H1 (cell line): ENCODE measurements around the gene BYSL. TPM values are rescaled to one million over a fixed set of nuclear protein-coding genes. Genes with fewer than 3 reads are reported as not detected.

Experiments used
- CTCF ChIA-PET: fragments of 300-600 bp; sonication (Branson Sonifier 250); formaldehyde crosslinking; loops from one replicate; lab custom pipeline; 2021; ENCODE audit not compliant: partially characterized antibody; lab: Charles Lee
- POLR2A ChIA-PET: fragments of 300-600 bp; sonication (Branson Sonifier 250); formaldehyde crosslinking; loops from one replicate; lab custom pipeline; 2021; ENCODE audit warnings: inconsistent platforms; ENCODE audit not compliant: partially characterized antibody; lab: Charles Lee
- DNase-seq, 2 experiments: peaks; one replicate each; pipeline versions ENCODE4 v3.0.0 to v3.0.0-alpha.2; 2010 to 2022; ENCODE audit warnings: low spot score in 2 of 2, low read depth in 1 of 2, mixed read lengths in 1 of 2
- FAIRE-seq: peaks from 2 replicates; lab custom pipeline; 2011; peaks lifted over from hg19 to GRCh38; lab: Jason Lieb, UNC
- H2AFZ ChIP-seq: 2 replicates; pipeline ENCODE4 v1.8.1; 2012; ENCODE audit warnings: low read length, inconsistent platforms
- H2AK5ac ChIP-seq: 2 replicates; pipeline ENCODE4 v1.6.1; 2013; ENCODE audit warnings: low read depth, low read length
- H2BK120ac ChIP-seq: replicated peaks from 2 replicates; pipeline ENCODE3; 2013; ENCODE audit warnings: low read depth, low read length, inconsistent platforms
- H2BK12ac ChIP-seq: 2 replicates; pipeline ENCODE4 v1.6.1; 2013; ENCODE audit warnings: low read depth, low read length
- H2BK15ac ChIP-seq: 2 replicates; pipeline ENCODE4 v1.6.1; 2013; ENCODE audit warnings: low read length
- H2BK20ac ChIP-seq: 2 replicates; pipeline ENCODE4 v1.6.1; 2013; ENCODE audit warnings: low read length
- H2BK5ac ChIP-seq: 2 replicates; pipeline ENCODE4 v1.6.1; 2013; ENCODE audit warnings: low read depth, low read length
- H3K14ac ChIP-seq: 2 replicates; pipeline ENCODE4 v1.6.1; 2013; ENCODE audit warnings: inconsistent platforms; ENCODE audit not compliant: insufficient read length
- H3K18ac ChIP-seq: 2 replicates; pipeline ENCODE4 v1.6.1; 2013; ENCODE audit warnings: low read length; ENCODE audit errors: extremely low read depth
- H3K23ac ChIP-seq: 2 replicates; pipeline ENCODE4 v1.6.1; 2013; ENCODE audit warnings: inconsistent platforms; ENCODE audit not compliant: insufficient read length
- H3K23me2 ChIP-seq: 2 replicates; pipeline ENCODE4 v1.6.1; 2013; ENCODE audit warnings: low read depth, low read length
- H3K27ac ChIP-seq: 2 replicates; pipeline ENCODE4 v1.6.1; 2011; ENCODE audit warnings: low read depth, low read length, inconsistent platforms
- H3K27me3 ChIP-seq, 4 experiments: replicated peaks in 1 of 4; 1 replicate in 1 of 4; 2 replicates in 3 of 4; pipeline versions ENCODE4 v1.6.1 to v1.8.1; 2011 to 2013; ENCODE audit warnings: low read length in 3 of 4, mild to moderate bottlenecking in 3 of 4, inconsistent platforms in 2 of 4, mixed read lengths in 2 of 4, moderate library complexity in 1 of 4; ENCODE audit not compliant: control insufficient read depth in 3 of 4, insufficient read depth in 3 of 4; ENCODE audit errors: extremely low read depth in 1 of 4
- H3K36me3 ChIP-seq, 4 experiments: 2 replicates each; pipeline versions ENCODE4 v1.6.1 to v1.8.1; 2011 to 2013; ENCODE audit warnings: mild to moderate bottlenecking in 4 of 4, low read length in 3 of 4, moderate library complexity in 2 of 4, control low read depth in 1 of 4, inconsistent platforms in 1 of 4; ENCODE audit not compliant: insufficient read depth in 4 of 4, control insufficient read depth in 2 of 4
- H3K4ac ChIP-seq: replicated peaks from 2 replicates; pipeline ENCODE3; 2013; ENCODE audit warnings: low read length, low read depth, mixed read lengths, inconsistent platforms; ENCODE audit not compliant: insufficient read length
- H3K4me1 ChIP-seq, 4 experiments: replicated peaks in 1 of 4; 1 replicate in 1 of 4; 2 replicates in 3 of 4; pipeline versions ENCODE4 v1.6.1 to v1.8.1; 2011 to 2013; ENCODE audit warnings: low read length in 3 of 4, inconsistent platforms in 2 of 4, mixed read lengths in 1 of 4; ENCODE audit not compliant: insufficient read depth in 4 of 4, control insufficient read depth in 3 of 4
- H3K4me2 ChIP-seq, 2 experiments: 2 replicates each; pipeline versions ENCODE4 v1.6.1 to v1.8.1; 2011 to 2013; ENCODE audit warnings: low read depth in 2 of 2, low read length in 2 of 2, control low read depth in 1 of 2, inconsistent platforms in 1 of 2, mild to moderate bottlenecking in 1 of 2; ENCODE audit not compliant: insufficient read depth in 1 of 2
- H3K4me3 ChIP-seq, 4 experiments: fragments of 200-600, 300-600 bp in 1 of 4; sonication (generic), shearing (Covaris generic), sonication (Bioruptor Twin) in 1 of 4; 2 replicates each; pipeline versions ENCODE4 v1.5.1 to v1.8.1; 2011 to 2016; ENCODE audit warnings: low read length in 4 of 4, low read depth in 3 of 4, control low read depth in 2 of 4, inconsistent platforms in 2 of 4, mild to moderate bottlenecking in 2 of 4, mixed read lengths in 1 of 4, moderate library complexity in 1 of 4; ENCODE audit not compliant: insufficient read depth in 2 of 4; ENCODE audit errors: extremely low read depth in 1 of 4
- H3K56ac ChIP-seq: replicated peaks from 2 replicates; pipeline ENCODE3; 2013; ENCODE audit warnings: low read depth, mild to moderate bottlenecking, mixed read lengths, low read length, inconsistent platforms; ENCODE audit not compliant: insufficient read length
- H3K79me1 ChIP-seq: 2 replicates; pipeline ENCODE4 v1.6.1; 2013; ENCODE audit warnings: low read depth, low read length, control low read depth
- H3K79me2 ChIP-seq, 2 experiments: 2 replicates each; pipeline versions ENCODE4 v1.6.1 to v1.8.1; 2012 to 2013; ENCODE audit warnings: low read length in 2 of 2, mild to moderate bottlenecking in 2 of 2, inconsistent platforms in 1 of 2; ENCODE audit not compliant: insufficient read depth in 2 of 2, control insufficient read depth in 1 of 2
- H3K9ac ChIP-seq, 4 experiments: replicated peaks in 1 of 4; 1 replicate in 1 of 4; 2 replicates in 3 of 4; pipeline versions ENCODE4 v1.6.1 to v1.8.1; 2011 to 2013; ENCODE audit warnings: low read depth in 3 of 4, low read length in 3 of 4, control low read depth in 2 of 4, mild to moderate bottlenecking in 2 of 4, moderate library complexity in 2 of 4, inconsistent platforms in 1 of 4; ENCODE audit errors: extremely low read depth in 1 of 4
- H3K9me3 ChIP-seq, 2 experiments: 2 replicates each; pipeline versions ENCODE4 v1.6.1 to v1.8.1; 2012 to 2013; ENCODE audit warnings: mild to moderate bottlenecking in 2 of 2, moderate library complexity in 2 of 2, control low read depth in 1 of 2, inconsistent platforms in 1 of 2, low read depth in 1 of 2, low read length in 1 of 2, mixed read lengths in 1 of 2; ENCODE audit not compliant: insufficient read depth in 2 of 2
- H4K20me1 ChIP-seq, 2 experiments: replicated peaks in 1 of 2; 2 replicates each; pipeline versions ENCODE3 to v1.8.1; 2011 to 2013; ENCODE audit warnings: inconsistent platforms in 2 of 2, low read length in 2 of 2, mild to moderate bottlenecking in 1 of 2; ENCODE audit not compliant: insufficient read depth in 2 of 2, control insufficient read depth in 1 of 2
- H4K5ac ChIP-seq: 2 replicates; pipeline ENCODE4 v1.6.1; 2013; ENCODE audit warnings: low read length, low read depth, mixed read lengths, inconsistent platforms; ENCODE audit not compliant: insufficient read length
- H4K8ac ChIP-seq: 2 replicates; pipeline ENCODE4 v1.8.0; 2013; ENCODE audit warnings: mild to moderate bottlenecking, moderate library complexity, low read length, inconsistent platforms; ENCODE audit not compliant: insufficient read depth; ENCODE audit errors: extremely low read depth
- H4K91ac ChIP-seq: replicated peaks from 2 replicates; pipeline ENCODE3; 2013; ENCODE audit warnings: low read length, mixed read lengths, inconsistent platforms; ENCODE audit not compliant: insufficient read length
- E2F6 ChIP-seq: IDR thresholded peaks from 2 replicates; pipeline ENCODE4 v1.6.1; 2012; ENCODE audit warnings: inconsistent platforms
- KDM1A ChIP-seq: fragments of 200-600, 300-600 bp; sonication (generic); IDR thresholded peaks from 2 replicates; pipeline ENCODE4 v1.7.1; 2016; ENCODE audit warnings: mild to moderate bottlenecking, low read length, borderline replicate concordance
- POLR2A ChIP-seq, 2 experiments: IDR thresholded peaks; 1 replicate in 1 of 2; 2 replicates in 1 of 2; pipeline ENCODE4 v1.6.1; 2011; ENCODE audit warnings: low read depth in 2 of 2, low read length in 2 of 2, mild to moderate bottlenecking in 2 of 2; ENCODE audit errors: control extremely low read depth in 1 of 2
- SAP30 ChIP-seq: fragments of 300-600 bp; sonication (generic); IDR thresholded peaks from 2 replicates; pipeline ENCODE4 v1.7.1; 2012; ENCODE audit warnings: low read length, moderate library complexity, mild to moderate bottlenecking, inconsistent platforms; ENCODE audit not compliant: insufficient read depth, insufficient replicate concordance
- SIN3A ChIP-seq, 2 experiments: IDR thresholded peaks in 1 of 2; conservative IDR thresholded peaks in 1 of 2; 2 replicates each; pipeline ENCODE4 v1.6.1; 2011 to 2012; ENCODE audit warnings: low read length in 2 of 2, improper control_type of control experiment in 1 of 2, low read depth in 1 of 2, mild to moderate bottlenecking in 1 of 2
- SUZ12 ChIP-seq: fragments of 200-600 bp; sonication (generic); IDR thresholded peaks from 2 replicates; pipeline ENCODE4 v1.6.1; 2012; ENCODE audit warnings: mild to moderate bottlenecking, inconsistent platforms, low read length, moderate library complexity, mixed read lengths
- ZNF274 ChIP-seq: IDR thresholded peaks from 2 replicates; pipeline ENCODE4 v1.7.0; 2012; ENCODE audit warnings: low read length, borderline replicate concordance; ENCODE audit errors: extremely low read depth
- WGBS, 2 experiments: shearing (Covaris generic) in 1 of 2; methylation state at CpG; one replicate each; pipeline versions ENCODE4 v1.1.6 to v1.1.7; 2013 to 2015; ENCODE audit warnings: low lambda C conversion rate in 2 of 2, mixed read lengths in 2 of 2, inconsistent platforms in 1 of 2, low coverage in 1 of 2, missing lambda C conversion rate in 1 of 2; ENCODE audit not compliant: insufficient replicate concordance in 2 of 2, insufficient coverage in 1 of 2, insufficient read length in 1 of 2; ENCODE audit errors: extremely low coverage in 1 of 2, missing lambda C conversion rate in 1 of 2; 5-methylcytosine and 5-hydroxymethylcytosine counted together
- polyA plus RNA-seq, 7 experiments: library from polyadenylated mRNA; depleted of rRNA in 3 of 7; stranded (reverse) in 5 of 7; unstranded in 2 of 7; fragments of >200 nt in 5 of 7; fragments of 200-250 nt in 2 of 7; gene quantifications; 1 replicate in 5 of 7; 2 replicates in 1 of 7; 4 replicates in 1 of 7; pipeline versions ENCODE4 v1.2.1 to v1.2.3, GENCODE V29; 2011 to 2013; ENCODE audit warnings: missing spikeins in 2 of 7, mixed read lengths in 2 of 7
- total RNA-seq: library from RNA; stranded (reverse); fragmentation: NEBNext Ultra II Directional; extraction: Animal tissue kit (Norgen Biotek cat#: 25700); gene quantifications from 2 replicates; pipeline ENCODE4 v1.2.1, GENCODE V29; 2021
- TF ChIP-seq, protein P1 (sequence below): IDR thresholded peaks from 2 replicates; pipeline ENCODE4 v1.6.1; 2011; ENCODE audit warnings: low read depth, mild to moderate bottlenecking, low read length; ENCODE audit not compliant: insufficient read depth
- TF ChIP-seq, protein P2 (sequence below), 3 experiments: IDR thresholded peaks; 1 replicate in 2 of 3; 2 replicates in 1 of 3; pipeline versions ENCODE4 v1.5.1 to v1.6.1; 2011; ENCODE audit warnings: low read length in 3 of 3, mild to moderate bottlenecking in 3 of 3, inconsistent platforms in 2 of 3, low read depth in 1 of 3, moderate library complexity in 1 of 3; ENCODE audit not compliant: insufficient read depth in 1 of 3; ENCODE audit errors: control extremely low read depth in 1 of 3

The BYSL gene
- total and polyA plus RNA-seq, 2 of the 8 experiments (the other 6 are each of a cell fraction or from before 2014, with no cell fraction given) = 37.3 to 49.2 TPM

GRCh38 chr6:41931792-41932191, 10.5 kb downstream of the BYSL start:
- H2BK20ac ChIP-seq = no peak overlapping the region
- H2BK15ac ChIP-seq = no peak overlapping the region
- no peak overlapping the region for H3K4me2 ChIP-seq
- ChIA-PET CTCF (interaction anchor here (4.1 to 13.7 kb wide), 2 partner anchors 10 to 112 kb away, joined by 27 to 219 read pairs; partner anchors contain the start of genes BYSL and MED20), POLR2A (interaction anchor here (1.1 to 16.6 kb wide), 4 partner anchors 5 to 114 kb away, joined by 3 to 235 read pairs (median 196); partner anchors contain the start of genes BYSL, CCND3, MED20 and TAF8)
- H3K4me1 ChIP-seq = peaks cover 0 to 3% (median 0%) of the 10 kb centered on the region in 4 experiments; a peak in 2 of 7 replicates
- H4K5ac ChIP-seq = no peak overlapping the region
- no peak overlapping the region for H2BK120ac ChIP-seq
- peaks cover 2 to 14% of the 10 kb centered on the region in 2 experiments for H4K20me1 ChIP-seq
- H3K4me3 ChIP-seq = no peak overlapping the region
- no peak overlapping the region for H2BK12ac ChIP-seq
- no peak for FAIRE-seq
- DNase-seq = no peak
- 90% methylated on average over 2 of the region's 2 CpGs; no CpG with 5 or more reads in 1 of the 2 experiments for WGBS, 2 experiments
- no peak overlapping the region for H3K56ac ChIP-seq
- peaks cover 3% of the 10 kb centered on the region for H3K79me1 ChIP-seq
- no peak overlapping the region for H2AFZ ChIP-seq
- no peak overlapping the region for H4K8ac ChIP-seq
- H2AK5ac ChIP-seq = no peak overlapping the region
- H2BK5ac ChIP-seq = no peak overlapping the region
- no peak overlapping the region for H4K91ac ChIP-seq
- H3K27ac ChIP-seq = no peak overlapping the region
- no peak overlapping the region for H3K14ac ChIP-seq
- H3K23me2 ChIP-seq = no peaks in the 10 kb centered on the region
- no peak overlapping the region for H3K23ac ChIP-seq
- no peak overlapping the region for H3K9ac ChIP-seq
- H3K36me3 ChIP-seq = peaks cover 56 to 85% (median 75%) of the 10 kb centered on the region in 4 experiments
- no peaks in the 10 kb centered on the region for H3K27me3 ChIP-seq
- H3K79me2 ChIP-seq = peaks cover 0 to 2% of the 10 kb centered on the region in 2 experiments; a peak in 1 of 4 replicates
- no peak overlapping the region for H3K18ac ChIP-seq
- H3K4ac ChIP-seq = no peak overlapping the region
- H3K9me3 ChIP-seq = no peaks in the 10 kb centered on the region
- no peak for TF ChIP-seq SIN3A (conservative IDR thresholded peaks at IDR 0.05 in 1 of 2, IDR thresholded peaks at IDR 0.05 in 1 of 2; ENCODE audit: low read depth in 1 of 2, low read length in 2 of 2)
- TF ChIP-seq SUZ12 = no peak
- TF ChIP-seq, protein P1, sequence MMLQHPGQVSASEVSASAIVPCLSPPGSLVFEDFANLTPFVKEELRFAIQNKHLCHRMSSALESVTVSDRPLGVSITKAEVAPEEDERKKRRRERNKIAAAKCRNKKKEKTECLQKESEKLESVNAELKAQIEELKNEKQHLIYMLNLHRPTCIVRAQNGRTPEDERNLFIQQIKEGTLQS = no peak
- TF ChIP-seq, protein P2, sequence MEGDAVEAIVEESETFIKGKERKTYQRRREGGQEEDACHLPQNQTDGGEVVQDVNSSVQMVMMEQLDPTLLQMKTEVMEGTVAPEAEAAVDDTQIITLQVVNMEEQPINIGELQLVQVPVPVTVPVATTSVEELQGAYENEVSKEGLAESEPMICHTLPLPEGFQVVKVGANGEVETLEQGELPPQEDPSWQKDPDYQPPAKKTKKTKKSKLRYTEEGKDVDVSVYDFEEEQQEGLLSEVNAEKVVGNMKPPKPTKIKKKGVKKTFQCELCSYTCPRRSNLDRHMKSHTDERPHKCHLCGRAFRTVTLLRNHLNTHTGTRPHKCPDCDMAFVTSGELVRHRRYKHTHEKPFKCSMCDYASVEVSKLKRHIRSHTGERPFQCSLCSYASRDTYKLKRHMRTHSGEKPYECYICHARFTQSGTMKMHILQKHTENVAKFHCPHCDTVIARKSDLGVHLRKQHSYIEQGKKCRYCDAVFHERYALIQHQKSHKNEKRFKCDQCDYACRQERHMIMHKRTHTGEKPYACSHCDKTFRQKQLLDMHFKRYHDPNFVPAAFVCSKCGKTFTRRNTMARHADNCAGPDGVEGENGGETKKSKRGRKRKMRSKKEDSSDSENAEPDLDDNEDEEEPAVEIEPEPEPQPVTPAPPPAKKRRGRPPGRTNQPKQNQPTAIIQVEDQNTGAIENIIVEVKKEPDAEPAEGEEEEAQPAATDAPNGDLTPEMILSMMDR (IDR thresholded peaks at IDR 0.05; ENCODE audit: control extremely low read depth in 1 of 3, insufficient read depth in 1 of 3, low read depth in 1 of 3, low read length in 3 of 3) = no peak
- no peak for TF ChIP-seq SAP30
- no peak for TF ChIP-seq ZNF274
- TF ChIP-seq KDM1A = no peak
- no peak for TF ChIP-seq POLR2A (IDR thresholded peaks at IDR 0.05; ENCODE audit: control extremely low read depth in 1 of 2, low read depth in 2 of 2, low read length in 2 of 2)
- no peak for TF ChIP-seq E2F6
